ENCODE data around the gene PARN.
"Not testable (repeated sequence)": the region's sequence is repeated elsewhere in the genome, so short reads cannot be mapped to it uniquely, and the experiment has no call there.

PARN gene

DNA sequence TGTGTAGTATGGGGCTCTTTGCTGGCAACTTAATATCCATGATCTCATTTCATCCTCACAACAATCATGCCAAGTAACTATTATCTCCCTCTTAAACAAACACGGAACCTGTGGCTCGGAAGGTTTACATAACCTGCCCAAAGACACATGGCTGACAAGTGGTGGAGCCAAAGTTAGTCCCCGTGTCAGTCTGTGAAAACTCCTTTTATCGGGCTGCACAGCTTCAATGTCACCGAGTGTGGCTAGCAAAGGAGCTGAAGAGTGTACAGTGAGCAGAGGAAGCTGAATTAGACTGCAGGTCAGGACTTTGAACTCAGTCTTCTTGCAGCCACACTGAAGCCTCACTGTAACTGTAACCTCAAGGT is 80.3 kb downstream of the PARN start:
- Histone ChIP-seq H3K36me3 (ENCODE audit: control insufficient read depth, low read length) (peaks cover 84% of the 10 kb centered on the region), H3K4me3 (ENCODE audit: low read length) (no peak overlapping the region), H3K4me2 (ENCODE audit: low read length) (no peak overlapping the region), H3K9me3 (ENCODE audit: control insufficient read depth, insufficient read depth, low read length) (no peaks in the 10 kb centered on the region), H4K20me1 (ENCODE audit: control insufficient read depth, insufficient read depth, low read depth, low read length) (no peaks in the 10 kb centered on the region), H3K79me2 (ENCODE audit: control insufficient read depth, low read length) (peaks cover 32% of the 10 kb centered on the region), H3K9me2 (replicated peaks; ENCODE audit: control insufficient read depth, low read length) (no peaks in the 10 kb centered on the region), H3K4me1 (ENCODE audit: control insufficient read depth, low read length) (peaks cover under 1% of the 10 kb centered on the region; the same call in 1 of the 2 replicates), H3F3A (ENCODE audit: control insufficient read depth, insufficient read depth) (no peaks in the 10 kb centered on the region), H3K27me3 (ENCODE audit: control insufficient read depth, low read length) (no peaks in the 10 kb centered on the region), H3K27ac (ENCODE audit: low read depth, low read length) (no peak overlapping the region)
- TF ChIP-seq, protein P1, sequence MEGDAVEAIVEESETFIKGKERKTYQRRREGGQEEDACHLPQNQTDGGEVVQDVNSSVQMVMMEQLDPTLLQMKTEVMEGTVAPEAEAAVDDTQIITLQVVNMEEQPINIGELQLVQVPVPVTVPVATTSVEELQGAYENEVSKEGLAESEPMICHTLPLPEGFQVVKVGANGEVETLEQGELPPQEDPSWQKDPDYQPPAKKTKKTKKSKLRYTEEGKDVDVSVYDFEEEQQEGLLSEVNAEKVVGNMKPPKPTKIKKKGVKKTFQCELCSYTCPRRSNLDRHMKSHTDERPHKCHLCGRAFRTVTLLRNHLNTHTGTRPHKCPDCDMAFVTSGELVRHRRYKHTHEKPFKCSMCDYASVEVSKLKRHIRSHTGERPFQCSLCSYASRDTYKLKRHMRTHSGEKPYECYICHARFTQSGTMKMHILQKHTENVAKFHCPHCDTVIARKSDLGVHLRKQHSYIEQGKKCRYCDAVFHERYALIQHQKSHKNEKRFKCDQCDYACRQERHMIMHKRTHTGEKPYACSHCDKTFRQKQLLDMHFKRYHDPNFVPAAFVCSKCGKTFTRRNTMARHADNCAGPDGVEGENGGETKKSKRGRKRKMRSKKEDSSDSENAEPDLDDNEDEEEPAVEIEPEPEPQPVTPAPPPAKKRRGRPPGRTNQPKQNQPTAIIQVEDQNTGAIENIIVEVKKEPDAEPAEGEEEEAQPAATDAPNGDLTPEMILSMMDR (IDR thresholded peaks at IDR 0.05; ENCODE audit: low read depth, low read length, poor library complexity, severe bottlenecking) = no peak
- no peak for TF ChIP-seq EZH2phosphoT487 (IDR thresholded peaks at IDR 0.05; ENCODE audit: borderline replicate concordance, low read length)

DNA sequence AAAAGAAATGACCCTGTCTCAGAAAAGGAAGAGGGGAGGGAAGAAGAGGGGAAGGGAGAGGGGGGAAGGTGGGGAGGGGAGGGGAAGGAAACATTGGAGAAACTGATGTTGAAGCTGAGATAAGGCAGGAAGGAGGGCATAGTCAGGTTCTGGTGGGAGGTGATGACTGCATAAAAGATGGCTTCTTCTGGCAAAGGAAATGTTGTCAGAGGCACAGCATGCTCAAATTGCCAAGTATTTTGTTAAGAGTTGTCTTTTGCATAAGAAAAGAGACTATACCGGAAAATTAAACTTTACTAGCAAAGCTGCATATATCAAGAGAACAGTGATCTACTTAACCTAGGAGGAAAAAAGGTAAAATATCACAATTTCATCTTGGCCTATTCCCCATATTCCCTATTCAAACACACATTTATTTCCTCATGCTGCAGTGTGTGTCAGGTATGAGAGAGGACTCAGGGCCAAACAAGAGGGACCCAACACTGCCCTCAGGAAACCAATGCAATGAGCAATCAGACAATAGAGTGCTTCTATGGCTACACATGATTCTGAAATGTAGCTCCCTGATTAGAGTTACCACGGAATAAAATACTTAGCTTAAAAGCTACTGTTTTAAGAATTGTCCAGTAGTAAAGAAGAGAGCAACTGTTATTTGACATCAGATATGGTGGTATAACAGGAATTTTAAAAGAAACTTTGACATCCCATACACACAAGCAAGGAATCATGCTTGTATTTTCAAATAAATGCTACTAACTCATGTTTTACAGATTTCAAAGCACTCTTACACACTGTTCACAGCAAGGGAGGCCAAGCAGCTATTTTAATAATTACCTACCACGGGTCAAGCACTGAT is 80.9 kb downstream of the PARN start:
- Histone ChIP-seq H3K79me2 (ENCODE audit: control insufficient read depth, low read length) (peaks cover 34% of the 10 kb centered on the region), H3K4me1 (ENCODE audit: control insufficient read depth, low read length) (no peaks in the 10 kb centered on the region), H3K4me2 (ENCODE audit: low read length) (no peak overlapping the region), H3K27ac (ENCODE audit: low read depth, low read length) (no peak overlapping the region), H3K27me3 (ENCODE audit: control insufficient read depth, low read length) (no peaks in the 10 kb centered on the region), H3K36me3 (ENCODE audit: control insufficient read depth, low read length) (peaks cover 86% of the 10 kb centered on the region), H4K20me1 (ENCODE audit: control insufficient read depth, insufficient read depth, low read depth, low read length) (no peaks in the 10 kb centered on the region), H3K9me2 (replicated peaks; ENCODE audit: control insufficient read depth, low read length) (no peaks in the 10 kb centered on the region), H3K4me3 (ENCODE audit: low read length) (no peak overlapping the region), H3K9me3 (ENCODE audit: control insufficient read depth, insufficient read depth, low read length) (no peaks in the 10 kb centered on the region), H3F3A (ENCODE audit: control insufficient read depth, insufficient read depth) (no peaks in the 10 kb centered on the region)
- no peak for TF ChIP-seq EZH2phosphoT487 (IDR thresholded peaks at IDR 0.05; ENCODE audit: borderline replicate concordance, low read length)
- TF ChIP-seq, protein P1 (IDR thresholded peaks at IDR 0.05; ENCODE audit: low read depth, low read length, poor library complexity, severe bottlenecking) = no peak

DNA sequence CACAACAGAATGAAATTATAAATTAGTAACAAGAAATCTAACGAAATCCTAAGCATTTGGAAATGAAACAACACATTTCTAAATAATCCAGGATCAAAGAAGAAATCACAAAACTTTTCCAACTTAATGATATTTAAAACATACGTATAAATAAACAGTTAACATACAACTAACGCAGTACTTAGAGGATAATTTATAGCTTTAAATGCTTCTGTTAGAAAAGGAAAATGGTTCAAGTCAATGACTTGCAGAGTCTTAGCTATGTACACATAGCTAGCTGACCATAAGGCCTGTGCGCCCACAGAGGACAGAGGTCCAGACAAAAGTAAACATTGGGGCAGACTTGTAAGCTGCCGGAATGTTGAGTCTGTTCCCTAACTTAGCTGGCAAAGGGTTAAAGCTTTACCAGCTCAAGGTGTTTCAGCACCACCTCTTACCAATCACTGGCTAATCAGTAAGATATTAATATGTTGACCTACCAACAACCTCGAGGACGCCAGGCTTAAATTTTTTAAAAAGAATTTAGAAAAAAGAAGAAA is 84.6 kb downstream of the PARN start:
- Histone ChIP-seq H3K4me1 (ENCODE audit: control insufficient read depth, low read length) (no peaks in the 10 kb centered on the region), H3F3A (ENCODE audit: control insufficient read depth, insufficient read depth) (no peaks in the 10 kb centered on the region), H3K36me3 (ENCODE audit: control insufficient read depth, low read length) (peaks cover 90% of the 10 kb centered on the region), H3K4me3 (ENCODE audit: low read length) (no peak overlapping the region), H3K4me2 (ENCODE audit: low read length) (no peak overlapping the region), H3K27ac (ENCODE audit: low read depth, low read length) (no peak overlapping the region), H3K9me3 (ENCODE audit: control insufficient read depth, insufficient read depth, low read length) (no peaks in the 10 kb centered on the region), H3K79me2 (ENCODE audit: control insufficient read depth, low read length) (peaks cover 51% of the 10 kb centered on the region), H4K20me1 (ENCODE audit: control insufficient read depth, insufficient read depth, low read depth, low read length) (no peaks in the 10 kb centered on the region), H3K27me3 (ENCODE audit: control insufficient read depth, low read length) (no peaks in the 10 kb centered on the region), H3K9me2 (replicated peaks; ENCODE audit: control insufficient read depth, low read length) (no peaks in the 10 kb centered on the region)
- TF ChIP-seq, protein P1 (IDR thresholded peaks at IDR 0.05; ENCODE audit: low read depth, low read length, poor library complexity, severe bottlenecking) = no peak
- no peak for TF ChIP-seq EZH2phosphoT487 (IDR thresholded peaks at IDR 0.05; ENCODE audit: borderline replicate concordance, low read length)

DNA sequence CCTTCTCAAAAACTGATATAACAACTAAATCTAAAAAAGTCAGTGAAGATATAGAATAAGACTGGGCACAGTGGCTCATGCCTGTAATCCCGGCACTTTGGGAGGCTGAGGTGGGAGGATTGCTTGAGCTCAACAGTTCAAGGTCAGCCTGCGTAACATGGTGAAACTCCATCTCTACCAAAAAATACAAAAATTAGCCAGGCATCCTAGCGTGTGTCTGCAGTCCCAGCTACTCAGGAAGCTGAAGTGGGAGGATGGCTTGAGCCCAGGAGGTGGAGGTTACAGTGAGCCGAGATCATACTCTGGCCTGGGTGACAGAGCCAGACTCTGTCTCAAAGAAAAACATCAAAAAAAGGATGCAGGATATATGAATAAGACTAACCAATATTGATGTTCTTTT is 85.2 kb downstream of the PARN start:
- not testable (repeated sequence) for H3K27me3 ChIP-seq (ENCODE audit: control insufficient read depth, low read length); H3F3A ChIP-seq (ENCODE audit: control insufficient read depth, insufficient read depth); H3K9me2 ChIP-seq (replicated peaks; ENCODE audit: control insufficient read depth, low read length); H3K27ac ChIP-seq (ENCODE audit: low read depth, low read length); H3K4me1 ChIP-seq (ENCODE audit: control insufficient read depth, low read length); H4K20me1 ChIP-seq (ENCODE audit: control insufficient read depth, insufficient read depth, low read depth, low read length); H3K9me3 ChIP-seq (ENCODE audit: control insufficient read depth, insufficient read depth, low read length); H3K4me3 ChIP-seq (ENCODE audit: low read length); H3K4me2 ChIP-seq (ENCODE audit: low read length)
- Histone ChIP-seq H3K79me2 (ENCODE audit: control insufficient read depth, low read length) (peaks cover 53% of the 10 kb centered on the region), H3K36me3 (ENCODE audit: control insufficient read depth, low read length) (peaks cover 89% of the 10 kb centered on the region)

All from DOHH2 (cell line).